Right lobe of liver (tissue), 6 donors: ENCODE results near the gene ATP1A3. TPM values are rescaled to one million over a fixed set of nuclear protein-coding genes. Genes with fewer than 3 reads are reported as not detected.

Source experiments
- ATAC-seq, 4 donors: fragments of 200-7000 bp; cut with Tn5 transposase; one replicate each; pipeline ENCODE4 v1.9.1; 2020; ENCODE audit warnings: mild to moderate bottlenecking in 4 of 4, moderate library complexity in 4 of 4
- DNase-seq, 3 donors: peaks; one replicate each; pipeline ENCODE4 v3.0.0-alpha.2; 2020
- H3K27ac ChIP-seq, 3 donors: fragments of 200-600 bp; one replicate each; pipeline ENCODE4 v1.8.0; 2022
- H3K27me3 ChIP-seq, 2 donors: fragments of 200-600 bp; one replicate each; pipeline ENCODE4 v1.8.0; 2022
- H3K36me3 ChIP-seq, 4 donors: fragments of 200-600 bp; sonication (generic) in 1 of 4; one replicate each; pipeline versions ENCODE4 v1.5.1 to v1.8.0; 2017 to 2022; ENCODE audit warnings: control low read depth in 1 of 4
- H3K4me1 ChIP-seq, 4 donors: fragments of 200-600 bp; sonication (generic) in 1 of 4; one replicate each; pipeline versions ENCODE4 v1.5.1 to v1.8.0; 2017 to 2022; ENCODE audit warnings: control low read depth in 1 of 4
- H3K4me3 ChIP-seq, 3 donors: fragments of 200-600 bp; one replicate each; pipeline ENCODE4 v1.8.0; 2022
- H3K9me3 ChIP-seq, 4 donors: fragments of 200-600 bp; sonication (generic) in 1 of 4; one replicate each; pipeline versions ENCODE4 v1.5.1 to v1.8.0; 2017 to 2022; ENCODE audit warnings: control low read depth in 1 of 4
- POLR2A ChIP-seq: fragments of 450-650 bp; IDR thresholded peaks from one replicate; pipeline ENCODE4 v1.6.1; 2017; ENCODE audit warnings: antibody characterized with exemption, mild to moderate bottlenecking
- WGBS: methylation state at CpG from one replicate; pipeline ENCODE4 v1.1.6; 2018; ENCODE audit warnings: low coverage, low lambda C conversion rate; ENCODE audit not compliant: insufficient coverage; ENCODE audit errors: missing lambda C conversion rate; 5-methylcytosine and 5-hydroxymethylcytosine counted together
- intact Hi-C, 2 donors: fragments of 100-400 bp; cut with DNase I; formaldehyde crosslinking; loops; one replicate each; pipeline versions ENCODE4 v1.11.2 to v1.14.1; 2022
- total RNA-seq, 6 experiments: library from RNA; depleted of rRNA in 2 of 6; stranded (reverse); fragments of >200 nt in 2 of 6; fragmentation: NEBNext Ultra II Directional in 3 of 6; extraction: Animal tissue kit (Norgen Biotek cat#: 25700) in 3 of 6; gene quantifications; one replicate each; pipeline versions ENCODE4 v1.1.0 to v1.2.4, GENCODE V29; 2016 to 2023
- TF ChIP-seq, protein P1 (sequence below), 4 donors: fragments of 200-600 bp in 3 of 4; fragments of 450-650 bp in 1 of 4; IDR thresholded peaks; one replicate each; pipeline versions ENCODE4 v1.5.1 to v1.8.0; 2016 to 2022; ENCODE audit warnings: antibody characterized with exemption in 4 of 4, mild to moderate bottlenecking in 2 of 4
- donor health status: DM: no; HTN: yes; CAD: no.
- donor health status: DM: no; HTN: no; CAD: no.
- donor health status: DM: no; HTN: no; CAD: no.
- donor health status: DM: no; HTN: yes; CAD: no.
- donor health status: DM: no; HTN: yes; CAD: no.

ATP1A3 gene
- total RNA-seq, 6 experiments from 2014 or later: 0.07 TPM; not detected in 4

DNA sequence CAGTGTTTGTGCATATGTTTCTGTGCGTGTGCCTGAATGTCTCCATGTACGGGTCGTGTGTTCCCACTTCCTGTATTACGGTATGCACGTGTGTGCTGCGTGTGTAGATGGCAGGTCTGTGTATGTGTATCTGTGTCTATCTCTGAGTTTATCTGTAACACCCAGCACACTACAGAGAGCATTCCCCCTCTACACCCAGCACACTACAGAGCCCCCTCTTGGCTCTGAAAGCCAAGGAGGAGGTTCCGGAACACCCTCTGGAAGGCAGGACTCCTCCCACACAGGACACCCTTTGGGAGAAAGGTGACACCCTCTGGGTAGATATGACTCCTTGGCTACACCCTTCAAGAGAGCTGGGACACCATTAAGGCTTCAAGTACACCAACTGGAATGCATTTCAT, 63.7 kb downstream of the ATP1A3 start:
- Histone ChIP-seq H3K27me3 (peaks cover 4 to 41% of the 10 kb centered on the region in 2 donors), H3K9me3 (no peaks in the 10 kb centered on the region), H3K36me3 (no peaks in the 10 kb centered on the region), H3K4me3 (no peak overlapping the region), H3K27ac (no peak overlapping the region), H3K4me1 (peaks cover 0 to 7% (median 0%) of the 10 kb centered on the region in 4 donors)
- DNase-seq: no peak
- TF ChIP-seq, protein P1, sequence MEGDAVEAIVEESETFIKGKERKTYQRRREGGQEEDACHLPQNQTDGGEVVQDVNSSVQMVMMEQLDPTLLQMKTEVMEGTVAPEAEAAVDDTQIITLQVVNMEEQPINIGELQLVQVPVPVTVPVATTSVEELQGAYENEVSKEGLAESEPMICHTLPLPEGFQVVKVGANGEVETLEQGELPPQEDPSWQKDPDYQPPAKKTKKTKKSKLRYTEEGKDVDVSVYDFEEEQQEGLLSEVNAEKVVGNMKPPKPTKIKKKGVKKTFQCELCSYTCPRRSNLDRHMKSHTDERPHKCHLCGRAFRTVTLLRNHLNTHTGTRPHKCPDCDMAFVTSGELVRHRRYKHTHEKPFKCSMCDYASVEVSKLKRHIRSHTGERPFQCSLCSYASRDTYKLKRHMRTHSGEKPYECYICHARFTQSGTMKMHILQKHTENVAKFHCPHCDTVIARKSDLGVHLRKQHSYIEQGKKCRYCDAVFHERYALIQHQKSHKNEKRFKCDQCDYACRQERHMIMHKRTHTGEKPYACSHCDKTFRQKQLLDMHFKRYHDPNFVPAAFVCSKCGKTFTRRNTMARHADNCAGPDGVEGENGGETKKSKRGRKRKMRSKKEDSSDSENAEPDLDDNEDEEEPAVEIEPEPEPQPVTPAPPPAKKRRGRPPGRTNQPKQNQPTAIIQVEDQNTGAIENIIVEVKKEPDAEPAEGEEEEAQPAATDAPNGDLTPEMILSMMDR (IDR thresholded peaks at IDR 0.05): no peak
- no peak for TF ChIP-seq POLR2A
- no peak for ATAC-seq
- 8% methylated on average over 7 of the region's 7 CpGs for WGBS
- intact Hi-C loops: loop anchor here in 1 of 2 donors (10.0 kb wide), 1 partner anchor 56 kb away; the partner anchor contains the start of gene CD79A

DNA sequence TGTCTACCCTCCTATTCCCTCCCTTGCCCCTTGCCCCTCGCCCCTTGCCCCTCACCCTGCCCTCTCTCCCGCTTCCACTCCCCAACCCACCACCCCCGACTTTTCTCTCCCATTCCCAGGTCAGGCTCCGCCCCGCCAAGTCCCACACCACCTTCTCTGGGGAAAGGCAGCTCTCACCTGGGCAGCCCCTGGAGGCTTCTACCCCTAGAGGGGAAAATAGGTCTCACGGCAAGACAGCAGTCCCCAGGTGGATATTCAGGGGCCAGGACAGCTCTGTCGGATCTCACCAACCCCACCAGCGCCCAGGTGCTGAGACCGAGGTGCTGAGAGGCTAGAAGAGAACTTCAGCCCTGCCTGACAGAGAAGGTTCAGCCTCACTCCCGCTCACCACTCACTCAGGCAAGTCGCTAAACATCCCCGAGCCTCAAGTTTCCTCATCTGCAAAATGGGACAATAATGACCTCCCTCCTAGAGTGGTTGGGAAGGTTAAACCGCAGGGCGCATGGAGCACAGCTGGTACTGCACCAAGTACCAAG, 64.4 kb downstream of the ATP1A3 start:
- WGBS: 22% methylated on average over 10 of the region's 14 CpGs
- Histone ChIP-seq H3K4me1 (peaks cover 0 to 7% (median 0%) of the 10 kb centered on the region in 4 donors), H3K4me3 (no peak overlapping the region), H3K27me3 (peaks cover 4 to 41% of the 10 kb centered on the region in 2 donors), H3K27ac (no peak overlapping the region), H3K36me3 (no peaks in the 10 kb centered on the region), H3K9me3 (no peaks in the 10 kb centered on the region)
- intact Hi-C loops: loop anchor here in 1 of 2 donors (10.0 kb wide), 1 partner anchor 55 kb away; the partner anchor contains the start of gene CD79A
- TF ChIP-seq, protein P1 (IDR thresholded peaks at IDR 0.05): no peak
- no peak for TF ChIP-seq POLR2A
- ATAC-seq (no peak), DNase-seq (no peak)

DNA sequence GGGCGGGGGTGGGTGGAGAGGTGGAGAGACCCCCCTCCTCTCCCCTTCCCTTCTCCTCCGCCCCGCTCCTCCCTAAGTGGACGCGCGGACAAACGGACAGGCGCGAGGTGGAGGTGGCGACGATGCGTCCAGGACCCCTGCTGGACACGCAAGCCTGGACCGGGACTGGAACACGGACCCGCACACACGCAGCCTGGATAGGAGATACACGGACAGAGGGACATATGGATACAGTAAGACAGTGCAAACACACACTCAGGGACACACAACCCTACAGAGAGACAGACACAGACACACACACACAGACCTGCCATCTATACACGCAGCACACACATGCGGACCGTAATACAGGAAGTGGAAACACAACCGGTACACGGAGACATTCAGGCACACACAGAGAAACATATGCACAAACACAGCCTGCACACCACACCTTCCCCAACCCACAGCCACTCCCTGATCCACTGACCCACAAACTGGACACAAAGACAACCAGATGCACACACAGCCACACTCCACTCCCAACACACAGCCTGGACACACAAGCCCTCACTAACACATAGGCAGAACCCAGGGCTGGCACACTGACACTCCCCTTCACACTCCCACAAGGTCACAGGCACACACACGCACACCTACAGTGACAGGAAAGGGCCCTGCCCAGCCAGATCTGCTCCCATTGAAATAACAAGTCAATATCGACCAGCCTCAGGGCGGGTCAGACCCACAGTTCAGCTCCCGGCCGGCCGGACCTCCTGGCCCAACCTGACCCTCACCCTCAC, 65.1 kb downstream of the ATP1A3 start:
- peaks cover 0 to 7% (median 0%) of the 10 kb centered on the region in 4 donors for H3K4me1 ChIP-seq
- no peak for TF ChIP-seq POLR2A
- TF ChIP-seq, protein P1 (IDR thresholded peaks at IDR 0.05): no peak
- H3K9me3 ChIP-seq: no peaks in the 10 kb centered on the region
- DNase-seq (no peak), ATAC-seq (peak; percentile 27 to 59 (median 48))
- 8% methylated on average over 5 of the region's 29 CpGs for WGBS
- intact Hi-C loops: no loop called here
- no peak overlapping the region for H3K27ac ChIP-seq
- H3K27me3 ChIP-seq: peaks cover 4 to 41% of the 10 kb centered on the region in 2 donors
- peak overlapping the region in 1 of 3 donors; percentile 24 for H3K4me3 ChIP-seq
- H3K36me3 ChIP-seq: no peaks in the 10 kb centered on the region

DNA sequence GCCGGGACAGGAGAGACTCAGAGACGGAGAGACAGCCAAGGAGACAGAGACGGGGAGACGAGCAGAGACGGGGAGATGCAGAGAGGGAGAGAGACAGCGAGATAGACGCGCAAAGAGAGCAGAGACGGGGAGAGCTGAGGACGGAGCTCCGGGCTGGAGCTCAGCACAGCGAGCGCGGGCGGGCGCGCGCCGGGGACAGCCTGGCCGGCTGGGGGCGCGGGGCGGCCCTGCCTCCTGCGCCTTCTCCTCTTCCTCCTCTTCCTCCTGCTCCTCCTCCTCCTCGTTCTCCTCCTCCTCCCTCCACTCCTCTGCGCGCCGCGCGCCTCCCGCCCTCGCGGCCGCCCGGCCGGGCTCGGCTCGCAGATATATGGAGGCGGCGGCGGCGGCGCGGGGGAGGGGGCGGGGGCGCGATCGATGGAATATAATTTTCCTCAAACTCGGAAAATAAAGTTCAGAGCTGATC, 65.8 kb downstream of the ATP1A3 start, which contains the start of gene ERFL:
ERFL (minus strand) TSS at position 229 of the 463 bp plus-strand sequence. CDS start 15,530 bp downstream, outside the sequence.
- ATAC-seq (peak in 1 of 4 donors; percentile 34), DNase-seq (no peak)
- Histone ChIP-seq H3K36me3 (no peaks in the 10 kb centered on the region), H3K4me3 (peak within 1 kb of the TSS in 1 of 3 donors; percentile 24), H3K27me3 (peaks cover 4 to 41% of the 10 kb centered on the region in 2 donors), H3K27ac (no peak within 1 kb of the TSS), H3K9me3 (no peaks in the 10 kb centered on the region), H3K4me1 (peaks cover 0 to 7% (median 0%) of the 10 kb centered on the region in 4 donors)
- TF ChIP-seq, protein P1 (IDR thresholded peaks at IDR 0.05): no peak
- TF ChIP-seq POLR2A: no peak
- under 1% methylated on average over 34 of the region's 49 CpGs for WGBS
- intact Hi-C loops: no loop called here
